Germinal center (tissue), 1 donor: ENCODE measurements around the gene SLC23A2.
"Not testable (repeated sequence)": the region's sequence is repeated elsewhere in the genome, so short reads cannot be mapped to it uniquely, and the experiment has no call there.

Experiments
- DNase-seq: peaks from one replicate; pipeline ENCODE4 v3.0.0; 2012; ENCODE audit warnings: mixed read lengths, low spot score

The SLC23A2 gene

GRCh38 chr20:4936392-4936850 lies 64.9 kb downstream of the SLC23A2 start:
- no peak for DNase-seq

GRCh38 chr20:4932061-4932460 lies 69.2 kb downstream of the SLC23A2 start:
- DNase-seq, result no peak

- DNase-seq, result no peak
These were observed 71.5 kb downstream of the SLC23A2 start for GRCh38 chr20:4929686-4930397.

GRCh38 chr20:4926531-4927156 lies 74.7 kb downstream of the SLC23A2 start:
- DNase-seq, result no peak

GRCh38 chr20:4925842-4926530 lies 75.3 kb downstream of the SLC23A2 start:
- DNase-seq, result no peak

GRCh38 chr20:4924446-4924845 lies 76.9 kb downstream of the SLC23A2 start:
- no peak for DNase-seq

- DNase-seq, result no peak
These were observed 77.3 kb downstream of the SLC23A2 start for GRCh38 chr20:4924032-4924431.

GRCh38 chr20:4922186-4922585 lies 79.1 kb downstream of the SLC23A2 start:
- no peak for DNase-seq

- DNase-seq, result not testable (repeated sequence)
These were observed 80.0 kb downstream of the SLC23A2 start for GRCh38 chr20:4921271-4921670.

GRCh38 chr20:4920655-4921054 lies 80.7 kb downstream of the SLC23A2 start:
- DNase-seq, result no peak

- no peak for DNase-seq
These were observed 81.2 kb downstream of the SLC23A2 start for GRCh38 chr20:4920131-4920530.

GRCh38 chr20:4919047-4919704 lies 82.1 kb downstream of the SLC23A2 start:
- no peak for DNase-seq

- no peak for DNase-seq
These were observed 82.8 kb downstream of the SLC23A2 start for GRCh38 chr20:4918473-4918872.

- no peak for DNase-seq
These were observed 84.1 kb downstream of the SLC23A2 start for GRCh38 chr20:4916971-4917881.

GRCh38 chr20:4913147-4913546 lies 88.2 kb downstream of the SLC23A2 start:
- no peak for DNase-seq

GRCh38 chr20:4912380-4913142 lies 88.7 kb downstream of the SLC23A2 start:
- no peak for DNase-seq

GRCh38 chr20:4910951-4911350 lies 90.4 kb downstream of the SLC23A2 start:
- DNase-seq, result no peak

- no peak for DNase-seq
These were observed 95.7 kb downstream of the SLC23A2 start for GRCh38 chr20:4905613-4906012.

- DNase-seq, result no peak
These were observed 96.1 kb downstream of the SLC23A2 start for GRCh38 chr20:4905195-4905594.

- DNase-seq, result no peak
These were observed 97.0 kb downstream of the SLC23A2 start for GRCh38 chr20:4904127-4904860.
